GM23338 (cell line): ENCODE results near the gene HCFC1. TPM values are rescaled to one million over a fixed set of nuclear protein-coding genes. Genes with fewer than 3 reads are reported as not detected.
A peak's percentile ranks its signal among the peaks of the same experiment; 100 is the strongest.

ENCODE experiments used
- ATAC-seq: fragments of 200-7000 bp; cut with Tn5 transposase; 3 replicates; pipeline ENCODE4 v1.9.1; 2020
- DNase-seq: peaks from one replicate; pipeline ENCODE4 v3.0.0-alpha.2; 2015; ENCODE audit warnings: low spot score
- H2AFZ ChIP-seq: fragments of 200-600 bp; sonication (generic); 2 replicates; pipeline ENCODE4 v1.8.0; 2016; ENCODE audit warnings: antibody characterized with exemption, mild to moderate bottlenecking, moderate library complexity
- H3F3A ChIP-seq: fragments of 200-600 bp; sonication (generic); replicated peaks from 2 replicates; pipeline ENCODE4 v1.8.0; 2017; ENCODE audit warnings: antibody characterized with exemption, mixed run types, low read depth
- H3K27ac ChIP-seq: fragments of 200-600 bp; sonication (generic); 2 replicates; pipeline ENCODE4 v1.6.1; 2016; ENCODE audit warnings: low read depth
- H3K27me3 ChIP-seq: fragments of 200-600 bp; sonication (generic); 2 replicates; pipeline ENCODE4 v1.8.0; 2016; ENCODE audit warnings: mild to moderate bottlenecking, mixed run types, moderate library complexity; ENCODE audit not compliant: insufficient read depth
- H3K36me3 ChIP-seq: fragments of 200-600 bp; sonication (generic); 2 replicates; pipeline ENCODE4 v1.8.0; 2016; ENCODE audit warnings: mild to moderate bottlenecking; ENCODE audit not compliant: insufficient read depth
- H3K4me1 ChIP-seq: fragments of 200-600 bp; sonication (generic); 2 replicates; pipeline ENCODE4 v1.8.0; 2016; ENCODE audit warnings: mild to moderate bottlenecking, moderate library complexity; ENCODE audit not compliant: insufficient read depth
- H3K4me2 ChIP-seq: fragments of 200-600 bp; sonication (generic); 2 replicates; pipeline ENCODE4 v1.7.1; 2017; ENCODE audit warnings: mixed run types
- H3K4me3 ChIP-seq: fragments of 200-600 bp; sonication (generic); 2 replicates; pipeline ENCODE4 v1.6.1; 2016; ENCODE audit warnings: mixed run types
- H3K79me2 ChIP-seq: fragments of 200-600 bp; sonication (generic); replicated peaks from 2 replicates; pipeline ENCODE4 v1.8.0; 2017; ENCODE audit warnings: mild to moderate bottlenecking; ENCODE audit not compliant: insufficient read depth
- H3K9me2 ChIP-seq: fragments of 200-600 bp; sonication (generic); 2 replicates; pipeline ENCODE4 v1.8.0; 2017; ENCODE audit not compliant: insufficient read depth
- H4K20me1 ChIP-seq: fragments of 200-600 bp; sonication (generic); replicated peaks from 2 replicates; pipeline ENCODE4 v1.8.0; 2017; ENCODE audit warnings: mild to moderate bottlenecking; ENCODE audit not compliant: insufficient read depth
- H3K27ac Mint-ChIP-seq: 2 replicates; pipeline ENCODE4 v1.8.0; 2020; ENCODE audit warnings: inconsistent platforms, mild to moderate bottlenecking, moderate library complexity, mixed read lengths
- H3K27me3 Mint-ChIP-seq: 3 replicates; pipeline ENCODE4 v1.8.0; 2022; ENCODE audit warnings: low read depth, mild to moderate bottlenecking, moderate library complexity, mixed read lengths, inconsistent platforms; ENCODE audit not compliant: insufficient read depth, poor library complexity
- H3K36me3 Mint-ChIP-seq: 3 replicates; pipeline ENCODE4 v1.8.0; 2021; ENCODE audit warnings: low read depth, mild to moderate bottlenecking, inconsistent platforms, moderate library complexity, mixed read lengths
- H3K4me1 Mint-ChIP-seq: 3 replicates; pipeline ENCODE4 v1.8.0; 2020; ENCODE audit warnings: mild to moderate bottlenecking, inconsistent platforms, mixed read lengths
- H3K4me3 Mint-ChIP-seq: 3 replicates; pipeline ENCODE4 v1.8.0; 2021; ENCODE audit warnings: moderate library complexity, mild to moderate bottlenecking, inconsistent platforms, mixed read lengths
- H3K9me3 Mint-ChIP-seq: 3 replicates; pipeline ENCODE4 v1.8.0; 2020; ENCODE audit warnings: moderate library complexity, mild to moderate bottlenecking, inconsistent platforms, mixed read lengths
- CREB1 ChIP-seq: fragments of 250-450 bp; sonication (Bioruptor Pico); IDR thresholded peaks from 2 replicates; pipeline ENCODE4 v1.5.0; 2020; ENCODE audit warnings: low read depth, mild to moderate bottlenecking, moderate library complexity
- CTCF ChIP-seq, 2 experiments: fragments of 200-600 bp in 1 of 2; sonication (generic) in 1 of 2; conservative IDR thresholded peaks; 2 replicates each; pipeline versions ENCODE4 v1.5.1 to v1.6.1; 2016 to 2017; ENCODE audit warnings: antibody characterized with exemption in 2 of 2, low read depth in 2 of 2, mild to moderate bottlenecking in 2 of 2, moderate library complexity in 1 of 2
- EZH2 ChIP-seq: fragments of 200-600 bp; sonication (generic); IDR thresholded peaks from one replicate; pipeline ENCODE4 v1.8.0; 2017; ENCODE audit warnings: antibody characterized with exemption, mild to moderate bottlenecking, low read depth; ENCODE audit not compliant: unreplicated experiment
- EZH2phosphoT487 ChIP-seq: fragments of 200-600 bp; sonication (generic); IDR thresholded peaks from one replicate; pipeline ENCODE4 v1.8.1; 2018; ENCODE audit warnings: antibody characterized with exemption; ENCODE audit not compliant: unreplicated experiment
- JUNB ChIP-seq: IDR thresholded peaks from one replicate; pipeline ENCODE4 v1.6.1; 2016; ENCODE audit warnings: antibody characterized with exemption; ENCODE audit not compliant: unreplicated experiment
- NANOG ChIP-seq: IDR thresholded peaks from 2 replicates; pipeline ENCODE4 v1.6.1; 2016; ENCODE audit warnings: antibody characterized with exemption, borderline replicate concordance
- POLR2AphosphoS5 ChIP-seq: IDR thresholded peaks from 2 replicates; pipeline ENCODE4 v1.6.1; 2016; ENCODE audit warnings: antibody characterized with exemption, low read depth
- STAT1 ChIP-seq: IDR thresholded peaks from one replicate; pipeline ENCODE4 v1.6.1; 2016; ENCODE audit warnings: antibody characterized with exemption; ENCODE audit not compliant: unreplicated experiment
- ZNF114 ChIP-seq: fragments of 250-450 bp; sonication (Bioruptor Pico); IDR thresholded peaks from 2 replicates; pipeline ENCODE4 v1.5.0; 2020; ENCODE audit warnings: mild to moderate bottlenecking, moderate library complexity
- ZNF331 ChIP-seq: fragments of 250-450 bp; sonication (Bioruptor Pico); IDR thresholded peaks from 2 replicates; pipeline ENCODE4 v1.5.0; 2020; ENCODE audit warnings: low read depth, mild to moderate bottlenecking, moderate library complexity
- ZNF462 ChIP-seq: fragments of 250-450 bp; sonication (Bioruptor Pico); IDR thresholded peaks from 2 replicates; pipeline ENCODE4 v1.5.0; 2020; ENCODE audit warnings: mild to moderate bottlenecking, moderate library complexity
- polyA plus RNA-seq: library from polyadenylated mRNA; unstranded; fragments of >200 nt; fragmentation: Nextera tagmentation; extraction: Ambion mirVana; gene quantifications from 2 replicates; pipeline ENCODE4 v1.2.1, GENCODE V29; 2016
- total RNA-seq: library from RNA; depleted of rRNA; stranded (reverse); fragments of >200 nt; shearing (Covaris generic); gene quantifications from 2 replicates; pipeline ENCODE4 v1.2.3, GENCODE V29; 2014
- TF ChIP-seq, protein P1 (sequence below): IDR thresholded peaks from 2 replicates; pipeline ENCODE4 v1.6.1; 2016; ENCODE audit warnings: antibody characterized with exemption
- TF ChIP-seq, protein P2 (sequence below): IDR thresholded peaks from one replicate; pipeline ENCODE4 v1.6.1; 2018; ENCODE audit warnings: antibody characterized with exemption; ENCODE audit not compliant: unreplicated experiment

Gene HCFC1
- total and polyA plus RNA-seq, 2 experiments from 2014 or later = 33.0 to 188 TPM

GRCh38 chrX:153928846-153929245 lies 42.8 kb downstream of the HCFC1 start:
- no peak overlapping the region for H3K4me3 ChIP-seq
- 0 out of 2 replicates have a peak, but pooled peaks cover 5% of the 10 kb centered on the region for H3F3A ChIP-seq
- no peaks in the 10 kb centered on the region for H3K9me2 ChIP-seq
- no peak for TF ChIP-seq POLR2AphosphoS5
- TF ChIP-seq ZNF331 (CRISPR knock-in tag) = no peak
- no peak for TF ChIP-seq NANOG
- TF ChIP-seq, protein P1, sequence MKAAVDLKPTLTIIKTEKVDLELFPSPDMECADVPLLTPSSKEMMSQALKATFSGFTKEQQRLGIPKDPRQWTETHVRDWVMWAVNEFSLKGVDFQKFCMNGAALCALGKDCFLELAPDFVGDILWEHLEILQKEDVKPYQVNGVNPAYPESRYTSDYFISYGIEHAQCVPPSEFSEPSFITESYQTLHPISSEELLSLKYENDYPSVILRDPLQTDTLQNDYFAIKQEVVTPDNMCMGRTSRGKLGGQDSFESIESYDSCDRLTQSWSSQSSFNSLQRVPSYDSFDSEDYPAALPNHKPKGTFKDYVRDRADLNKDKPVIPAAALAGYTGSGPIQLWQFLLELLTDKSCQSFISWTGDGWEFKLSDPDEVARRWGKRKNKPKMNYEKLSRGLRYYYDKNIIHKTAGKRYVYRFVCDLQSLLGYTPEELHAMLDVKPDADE = no peak
- TF ChIP-seq ZNF462 (CRISPR knock-in tag) = no peak
- TF ChIP-seq STAT1 = no peak
- TF ChIP-seq CREB1 (CRISPR knock-in tag) = no peak
- TF ChIP-seq, protein P2, sequence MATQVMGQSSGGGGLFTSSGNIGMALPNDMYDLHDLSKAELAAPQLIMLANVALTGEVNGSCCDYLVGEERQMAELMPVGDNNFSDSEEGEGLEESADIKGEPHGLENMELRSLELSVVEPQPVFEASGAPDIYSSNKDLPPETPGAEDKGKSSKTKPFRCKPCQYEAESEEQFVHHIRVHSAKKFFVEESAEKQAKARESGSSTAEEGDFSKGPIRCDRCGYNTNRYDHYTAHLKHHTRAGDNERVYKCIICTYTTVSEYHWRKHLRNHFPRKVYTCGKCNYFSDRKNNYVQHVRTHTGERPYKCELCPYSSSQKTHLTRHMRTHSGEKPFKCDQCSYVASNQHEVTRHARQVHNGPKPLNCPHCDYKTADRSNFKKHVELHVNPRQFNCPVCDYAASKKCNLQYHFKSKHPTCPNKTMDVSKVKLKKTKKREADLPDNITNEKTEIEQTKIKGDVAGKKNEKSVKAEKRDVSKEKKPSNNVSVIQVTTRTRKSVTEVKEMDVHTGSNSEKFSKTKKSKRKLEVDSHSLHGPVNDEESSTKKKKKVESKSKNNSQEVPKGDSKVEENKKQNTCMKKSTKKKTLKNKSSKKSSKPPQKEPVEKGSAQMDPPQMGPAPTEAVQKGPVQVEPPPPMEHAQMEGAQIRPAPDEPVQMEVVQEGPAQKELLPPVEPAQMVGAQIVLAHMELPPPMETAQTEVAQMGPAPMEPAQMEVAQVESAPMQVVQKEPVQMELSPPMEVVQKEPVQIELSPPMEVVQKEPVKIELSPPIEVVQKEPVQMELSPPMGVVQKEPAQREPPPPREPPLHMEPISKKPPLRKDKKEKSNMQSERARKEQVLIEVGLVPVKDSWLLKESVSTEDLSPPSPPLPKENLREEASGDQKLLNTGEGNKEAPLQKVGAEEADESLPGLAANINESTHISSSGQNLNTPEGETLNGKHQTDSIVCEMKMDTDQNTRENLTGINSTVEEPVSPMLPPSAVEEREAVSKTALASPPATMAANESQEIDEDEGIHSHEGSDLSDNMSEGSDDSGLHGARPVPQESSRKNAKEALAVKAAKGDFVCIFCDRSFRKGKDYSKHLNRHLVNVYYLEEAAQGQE = no peak
- no peak for TF ChIP-seq EZH2phosphoT487
- TF ChIP-seq JUNB = no peak
- TF ChIP-seq ZNF114 (CRISPR knock-in tag) = no peak
- no peak for TF ChIP-seq EZH2
- TF ChIP-seq CTCF (conservative IDR thresholded peaks at IDR 0.05; ENCODE audit: low read depth in 2 of 2) = no peak
- DNase-seq (no peak), ATAC-seq (no peak)
- H3K27ac Mint-ChIP-seq = peak overlapping the region; percentile 72; the same call in 1 of the 2 replicates
- H3K9me3 Mint-ChIP-seq = no peaks in the 10 kb centered on the region; the same call in 2 of the 3 replicates
- peaks cover 10% of the 10 kb centered on the region; the same call in 1 of the 2 replicates for H3K4me1 ChIP-seq
- no peak overlapping the region for H2AFZ ChIP-seq
- H3K4me2 ChIP-seq = no peak overlapping the region; the same call in 1 of the 2 replicates
- H3K36me3 ChIP-seq = no peaks in the 10 kb centered on the region
- H3K4me3 Mint-ChIP-seq = peak overlapping the region; percentile 42; the same call in 1 of the 3 replicates
- peaks cover 9% of the 10 kb centered on the region for H3K27me3 Mint-ChIP-seq
- H3K27ac ChIP-seq = no peak overlapping the region
- H3K36me3 Mint-ChIP-seq = peaks cover 23% of the 10 kb centered on the region
- H3K79me2 ChIP-seq = peaks cover 5% of the 10 kb centered on the region
- H3K27me3 ChIP-seq = no peaks in the 10 kb centered on the region
- H4K20me1 ChIP-seq = no peaks in the 10 kb centered on the region; the same call in 1 of the 2 replicates
- H3K4me1 Mint-ChIP-seq = peaks cover 18% of the 10 kb centered on the region
